GOT3 (cell line): Measurements from ENCODE around the gene COX8C.
"Not testable (repeated sequence)": the region's sequence is repeated elsewhere in the genome, so short reads cannot be mapped to it uniquely, and the experiment has no call there.

ENCODE experiments used
- DNase-seq: peaks from one replicate; lab custom pipeline; 2025; ENCODE audit warnings: mixed read lengths; lab: John Stamatoyannopoulos, UW

Gene COX8C

GRCh38 chr14:93369713-93370266 lies 22.8 kb downstream of the COX8C start:
- no peak for DNase-seq

GRCh38 chr14:93375673-93376156 lies 28.7 kb downstream of the COX8C start:
- DNase-seq: no peak

GRCh38 chr14:93379831-93380230 lies 32.8 kb downstream of the COX8C start:
- no peak for DNase-seq

GRCh38 chr14:93381644-93382043 lies 34.7 kb downstream of the COX8C start:
- DNase-seq: no peak

GRCh38 chr14:93384256-93384655 lies 37.3 kb downstream of the COX8C start:
- not testable (repeated sequence) for DNase-seq

GRCh38 chr14:93395231-93395630 lies 48.2 kb downstream of the COX8C start:
- DNase-seq: no peak

GRCh38 chr14:93396456-93396855 lies 49.5 kb downstream of the COX8C start:
- no peak for DNase-seq
